Measurements from ENCODE around the gene KCNC4.

- TF ChIP-seq, protein P1, sequence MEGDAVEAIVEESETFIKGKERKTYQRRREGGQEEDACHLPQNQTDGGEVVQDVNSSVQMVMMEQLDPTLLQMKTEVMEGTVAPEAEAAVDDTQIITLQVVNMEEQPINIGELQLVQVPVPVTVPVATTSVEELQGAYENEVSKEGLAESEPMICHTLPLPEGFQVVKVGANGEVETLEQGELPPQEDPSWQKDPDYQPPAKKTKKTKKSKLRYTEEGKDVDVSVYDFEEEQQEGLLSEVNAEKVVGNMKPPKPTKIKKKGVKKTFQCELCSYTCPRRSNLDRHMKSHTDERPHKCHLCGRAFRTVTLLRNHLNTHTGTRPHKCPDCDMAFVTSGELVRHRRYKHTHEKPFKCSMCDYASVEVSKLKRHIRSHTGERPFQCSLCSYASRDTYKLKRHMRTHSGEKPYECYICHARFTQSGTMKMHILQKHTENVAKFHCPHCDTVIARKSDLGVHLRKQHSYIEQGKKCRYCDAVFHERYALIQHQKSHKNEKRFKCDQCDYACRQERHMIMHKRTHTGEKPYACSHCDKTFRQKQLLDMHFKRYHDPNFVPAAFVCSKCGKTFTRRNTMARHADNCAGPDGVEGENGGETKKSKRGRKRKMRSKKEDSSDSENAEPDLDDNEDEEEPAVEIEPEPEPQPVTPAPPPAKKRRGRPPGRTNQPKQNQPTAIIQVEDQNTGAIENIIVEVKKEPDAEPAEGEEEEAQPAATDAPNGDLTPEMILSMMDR (IDR thresholded peaks at IDR 0.05): no peak
- TF ChIP-seq POLR2A (IDR thresholded peaks at IDR 0.05) (no peak), POLR2AphosphoS5 (IDR thresholded peaks at IDR 0.05) (no peak)
These were observed 26.4 kb upstream of the KCNC4 start for GRCh38 chr1:110183642-110184167.
